Measurements from ENCODE around the gene WNT2.

DNA sequence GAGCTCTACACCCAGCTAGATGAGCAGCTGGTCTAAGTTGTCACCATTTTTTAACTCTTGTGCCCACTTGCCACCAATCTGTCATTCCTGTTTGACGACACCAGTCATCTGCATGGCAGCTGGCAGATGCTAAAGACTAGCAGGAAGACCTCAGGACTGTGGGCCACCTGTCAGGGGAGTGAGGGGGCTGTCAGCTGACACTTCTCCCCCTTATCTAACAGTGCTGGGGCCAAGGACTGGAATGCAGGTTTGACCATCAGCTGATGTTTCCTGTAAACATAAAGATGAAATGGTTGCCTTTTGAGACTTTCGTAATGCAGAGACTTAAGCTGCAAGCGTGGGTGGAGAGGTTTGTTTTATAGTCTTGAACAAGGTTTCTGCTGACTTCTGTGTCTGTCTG, 93.5 kb downstream of the WNT2 start:
- TF ChIP-seq SUZ12 (IDR thresholded peaks at IDR 0.05; ENCODE audit: extremely low read depth, insufficient read depth, insufficient read length) (no peak), YY1 (IDR thresholded peaks at IDR 0.05; ENCODE audit: insufficient read depth, insufficient read length) (no peak), ZNF274 (IDR thresholded peaks at IDR 0.05; ENCODE audit: low read depth, low read length) (no peak)
